HG02610 (cell line): Measurements from ENCODE around the gene CHST8.
"Not testable (repeated sequence)": the region's sequence is repeated elsewhere in the genome, so short reads cannot be mapped to it uniquely, and the experiment has no call there.

Source experiments
- ATAC-seq: cut with Tn5 transposase; IDR thresholded peaks from one replicate; pipeline ENCODE4 v1.9.1; 2021; ENCODE audit warnings: mild to moderate bottlenecking, moderate library complexity; ENCODE audit not compliant: unreplicated experiment

The CHST8 gene

DNA sequence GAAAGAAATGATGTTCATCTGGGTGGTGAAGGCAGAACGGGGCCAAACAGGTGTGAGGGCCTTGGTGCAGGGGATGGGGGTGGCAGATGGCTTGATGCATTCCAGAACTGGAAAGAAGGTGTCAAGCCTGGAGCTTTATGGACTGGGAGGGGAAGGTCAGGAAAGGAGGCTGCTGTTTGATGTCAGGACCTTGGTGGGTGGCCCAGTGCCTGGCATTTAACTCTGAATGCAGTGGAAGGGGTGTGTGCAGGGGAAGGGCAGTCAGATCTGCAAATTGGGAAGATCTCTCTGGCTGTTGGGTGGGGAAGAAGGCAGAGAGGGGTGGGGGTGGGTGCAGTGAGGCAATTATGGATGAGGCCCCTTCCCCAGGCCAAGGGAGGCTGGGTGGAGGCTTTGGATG lies 186.6 kb downstream of the CHST8 start:
- ATAC-seq = no peak

DNA sequence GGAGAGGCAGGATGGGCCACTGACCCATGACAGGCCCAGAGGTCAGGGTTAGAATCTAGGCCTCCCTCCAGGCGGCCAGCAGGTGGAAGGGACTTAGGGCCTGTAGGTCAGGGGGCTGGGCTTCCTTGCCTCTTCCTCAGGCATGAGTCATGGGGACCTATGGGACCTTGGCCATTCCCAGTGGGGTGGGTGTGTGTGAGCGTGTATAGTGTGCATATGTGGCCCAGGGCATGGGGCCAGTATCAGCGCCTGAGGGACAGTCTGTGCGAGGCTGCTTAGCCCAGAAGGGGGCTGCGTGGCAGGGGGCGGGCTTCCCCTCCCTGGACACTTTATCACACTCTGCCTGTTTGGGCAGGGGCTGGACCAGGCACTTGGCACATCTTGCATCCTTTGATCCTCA lies 188.2 kb downstream of the CHST8 start:
- no peak for ATAC-seq

DNA sequence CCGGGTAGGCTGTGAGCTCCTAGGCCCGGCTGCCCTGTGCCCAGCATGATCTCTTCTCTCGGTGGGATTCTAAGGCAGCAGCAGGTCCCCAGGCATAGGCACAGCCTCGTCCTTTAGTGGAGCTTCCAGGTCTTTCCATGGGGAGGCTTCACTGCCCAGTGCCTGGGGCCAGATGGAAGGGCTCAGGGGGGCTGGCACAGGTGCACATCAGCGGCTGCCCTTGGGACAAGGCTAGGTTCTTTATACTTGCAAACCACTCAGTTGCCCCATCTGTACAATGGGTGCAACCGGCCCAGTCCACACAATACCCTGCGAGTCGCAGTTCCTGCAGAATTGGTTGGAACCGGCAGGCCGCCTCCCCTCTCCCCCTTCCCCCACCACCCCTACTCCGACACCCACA lies 189.1 kb downstream of the CHST8 start:
- ATAC-seq = no peak

DNA sequence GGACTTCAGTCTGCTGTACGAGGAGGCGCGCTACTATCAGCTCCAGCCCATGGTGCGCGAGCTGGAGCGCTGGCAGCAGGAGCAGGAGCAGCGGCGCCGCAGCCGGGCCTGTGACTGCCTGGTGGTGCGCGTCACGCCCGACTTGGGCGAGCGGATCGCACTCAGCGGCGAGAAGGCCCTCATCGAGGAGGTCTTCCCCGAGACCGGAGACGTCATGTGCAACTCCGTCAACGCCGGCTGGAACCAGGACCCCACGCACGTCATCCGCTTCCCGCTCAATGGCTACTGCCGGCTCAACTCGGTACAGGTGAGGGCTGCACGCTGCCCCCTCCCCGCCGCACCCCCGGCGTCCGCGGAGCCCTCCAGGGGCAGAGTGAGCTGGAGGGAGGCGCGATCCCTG lies 189.5 kb downstream of the CHST8 start:
- no peak for ATAC-seq

DNA sequence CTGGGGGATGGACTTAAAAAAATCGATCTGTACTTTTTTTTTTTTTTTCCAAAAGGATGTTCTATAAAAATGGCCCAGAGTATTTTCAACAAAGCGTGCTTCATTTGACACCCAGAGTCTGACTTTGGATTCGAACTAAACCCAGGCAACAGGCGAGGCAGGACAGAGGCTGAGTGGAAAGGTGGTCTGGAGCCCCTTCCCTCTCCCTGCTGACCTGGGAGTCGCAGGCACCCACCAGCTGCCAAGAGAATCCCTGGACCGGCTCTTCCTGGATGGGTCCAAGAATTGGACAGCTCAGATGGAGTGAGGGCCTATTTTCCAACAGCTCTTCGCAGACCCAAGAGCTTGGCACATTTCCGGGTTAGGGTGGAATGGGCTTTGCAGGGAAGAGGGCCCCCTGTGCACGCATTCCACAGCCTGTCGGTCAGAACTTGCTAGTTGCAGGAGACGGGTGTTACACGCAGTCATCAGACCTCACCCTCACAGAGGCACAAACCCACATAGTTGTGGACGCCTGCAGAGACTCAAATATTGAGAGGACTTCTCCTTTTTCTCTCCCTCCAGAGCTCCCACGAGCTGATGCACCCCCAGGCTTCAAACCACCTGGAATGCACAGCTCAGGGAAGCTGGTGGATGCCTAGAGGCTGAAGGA lies 190.1 kb downstream of the CHST8 start:
- ATAC-seq = no peak

DNA sequence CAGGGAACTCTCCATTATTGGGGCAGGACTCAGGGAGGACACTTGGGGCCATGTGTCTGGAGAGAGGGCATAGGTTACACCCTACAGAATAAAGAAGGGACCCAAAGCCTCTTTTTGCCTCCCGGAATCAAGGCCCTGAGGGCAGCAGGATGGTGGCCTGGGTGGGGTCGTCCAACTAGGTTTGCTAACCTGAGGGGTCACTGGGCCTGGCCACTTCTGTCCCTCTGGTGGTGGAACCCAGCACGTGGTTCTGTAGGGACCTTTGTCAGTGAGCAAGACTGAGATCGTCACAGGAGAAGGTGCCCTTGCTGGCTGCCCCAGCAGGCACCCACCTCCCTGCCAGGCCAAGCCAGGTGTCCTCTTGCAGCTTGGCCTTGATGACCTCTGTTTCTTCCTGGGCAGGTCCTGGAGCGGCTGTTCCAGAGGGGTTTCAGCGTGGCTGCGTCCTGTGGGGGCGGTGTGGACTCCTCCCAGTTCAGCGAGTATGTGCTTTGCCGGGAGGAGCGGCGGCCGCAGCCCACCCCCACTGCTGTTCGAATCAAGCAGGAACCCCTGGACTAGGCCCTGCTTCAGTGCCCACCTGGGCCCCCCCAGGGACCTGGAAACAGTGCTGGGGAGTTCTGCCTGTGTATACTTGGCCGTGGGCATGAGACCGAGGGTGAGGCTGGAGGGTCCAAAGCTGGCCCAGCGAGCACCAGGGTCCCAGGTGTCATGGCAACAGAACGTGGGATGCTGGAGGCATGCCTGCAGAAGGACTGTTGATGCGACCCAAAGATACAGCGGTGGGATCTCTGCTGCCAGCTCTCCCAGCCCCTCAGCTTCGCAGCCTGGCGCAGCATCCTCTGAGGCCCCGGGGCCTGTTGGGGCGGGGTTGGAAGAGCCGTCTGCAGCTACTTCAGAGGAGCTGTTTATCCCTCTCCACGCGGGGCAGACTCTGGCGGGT lies 190.9 kb downstream of the CHST8 start:
- ATAC-seq = no peak

DNA sequence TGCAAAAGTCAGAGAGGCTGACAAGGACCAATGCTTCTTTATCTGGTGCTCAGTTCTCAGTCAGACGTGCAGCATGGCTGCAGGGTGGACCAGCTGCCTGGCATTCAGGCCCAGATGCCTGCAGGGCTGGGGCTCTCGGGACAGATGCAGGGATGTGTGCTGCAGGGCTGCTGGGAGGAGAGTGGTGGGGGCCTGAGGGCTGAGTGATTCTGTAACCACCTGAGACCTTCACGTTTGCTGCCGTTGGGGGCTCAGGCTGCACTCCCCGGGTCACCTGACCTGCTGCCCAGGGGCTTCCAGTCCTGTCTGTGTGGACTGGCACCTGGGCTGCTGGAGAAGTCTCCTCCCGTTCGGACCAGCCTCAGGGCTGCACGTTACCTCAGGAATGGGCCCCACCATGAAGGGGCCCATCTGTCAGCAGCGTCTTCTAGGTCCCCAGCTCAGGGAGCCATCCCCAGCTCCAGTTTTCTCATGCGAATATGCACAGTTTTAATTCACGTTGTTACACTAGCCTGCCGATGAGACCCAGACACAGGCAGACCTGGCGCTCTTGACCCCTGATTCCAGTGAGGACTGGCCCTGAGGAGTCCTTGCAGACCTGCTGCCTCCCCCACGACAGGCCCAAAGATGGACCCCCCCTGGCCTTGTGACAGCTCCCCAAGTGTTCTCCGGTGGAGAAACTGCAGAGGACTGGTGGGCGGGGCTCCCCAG lies 191.8 kb downstream of the CHST8 start:
- ATAC-seq = no peak

DNA sequence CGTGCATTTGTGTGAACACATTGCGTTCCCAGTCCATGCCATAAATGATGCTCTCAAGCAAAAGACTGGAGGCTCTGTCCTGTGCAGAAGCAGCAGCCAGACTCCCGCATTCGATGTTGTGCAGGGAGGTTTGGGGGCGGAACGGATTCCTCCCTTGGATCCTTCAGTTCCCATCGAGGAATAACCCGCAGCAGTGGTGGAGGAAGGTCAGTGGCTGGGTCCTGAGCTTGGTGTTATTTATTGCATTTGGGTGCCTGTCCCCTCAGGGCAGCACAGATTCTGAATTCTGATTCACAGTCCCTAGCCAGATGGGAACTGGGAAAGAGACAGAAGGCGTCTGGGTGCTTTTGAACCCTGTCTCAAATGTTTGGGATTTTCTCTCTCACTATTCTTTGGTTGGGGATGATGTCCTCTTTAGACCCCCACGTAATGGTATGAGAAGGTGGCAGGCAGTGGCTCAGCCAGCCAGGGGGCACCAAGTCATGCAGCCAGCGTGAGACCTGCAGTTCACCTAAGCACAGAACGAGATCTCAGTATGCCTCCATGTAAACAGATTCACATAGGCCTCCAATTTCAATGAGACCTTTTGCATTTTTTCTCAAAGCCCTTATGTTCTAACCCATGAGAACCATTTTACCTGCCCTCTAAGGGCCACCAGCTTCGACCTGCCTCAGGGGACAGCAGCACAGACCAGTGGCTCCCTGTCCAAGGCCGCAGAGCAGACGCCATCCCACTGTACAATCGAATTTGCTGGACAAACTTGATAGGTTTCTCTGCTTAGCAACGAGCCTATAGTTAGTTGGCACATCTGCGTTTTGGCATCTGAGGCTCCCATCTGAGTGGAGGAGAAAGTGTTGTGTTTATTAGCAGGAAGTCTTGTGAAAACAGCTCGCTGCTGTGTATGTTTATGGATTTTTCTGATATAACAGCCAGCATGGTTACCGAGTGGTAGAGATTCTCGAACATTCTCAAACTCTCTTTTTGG lies 192.7 kb downstream of the CHST8 start:
- no peak for ATAC-seq

DNA sequence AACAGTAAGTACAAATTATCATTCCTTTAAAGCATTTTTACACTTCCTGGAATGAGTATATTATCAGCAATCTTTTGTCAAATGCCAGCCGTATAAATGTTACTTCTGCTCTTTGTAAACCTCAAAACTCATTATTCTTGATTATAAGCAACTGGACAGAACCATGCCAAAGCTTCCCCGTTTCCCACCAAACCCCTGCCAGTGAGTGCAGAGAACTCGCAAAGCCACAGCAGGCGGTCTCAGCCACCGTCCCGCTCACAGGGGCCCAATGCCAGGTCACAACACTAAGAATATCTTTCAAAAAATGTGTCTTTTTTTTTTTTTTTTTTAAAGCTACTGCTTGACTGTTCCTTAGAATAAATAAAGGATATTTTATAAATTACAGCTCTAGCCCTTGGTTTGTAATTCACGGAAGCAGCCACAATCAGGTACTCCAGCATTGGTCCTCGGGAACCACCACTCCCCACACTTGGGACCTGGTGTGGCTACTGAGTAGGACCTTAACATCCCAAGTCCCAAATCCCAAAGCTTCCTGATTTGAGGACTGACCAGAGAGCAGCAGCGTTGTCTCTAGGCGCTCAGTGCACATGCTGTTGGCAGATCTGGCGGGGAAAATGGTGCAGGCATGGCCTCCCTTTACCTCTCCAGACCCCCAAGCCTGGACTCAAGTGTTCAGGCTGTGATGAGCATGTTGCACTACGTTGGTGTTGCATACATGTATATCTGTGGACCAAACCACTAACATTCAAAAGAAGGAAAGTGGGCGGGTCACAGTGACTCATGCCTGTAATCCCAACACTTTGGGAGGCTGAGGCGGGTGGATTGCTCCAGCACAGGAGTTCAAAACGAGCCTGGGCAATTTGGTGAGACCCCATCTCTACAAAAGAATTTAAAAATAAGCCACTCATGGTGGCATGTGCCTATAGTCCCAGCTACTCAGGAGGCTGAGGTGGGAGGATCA lies 193.9 kb downstream of the CHST8 start:
- ATAC-seq = no peak

DNA sequence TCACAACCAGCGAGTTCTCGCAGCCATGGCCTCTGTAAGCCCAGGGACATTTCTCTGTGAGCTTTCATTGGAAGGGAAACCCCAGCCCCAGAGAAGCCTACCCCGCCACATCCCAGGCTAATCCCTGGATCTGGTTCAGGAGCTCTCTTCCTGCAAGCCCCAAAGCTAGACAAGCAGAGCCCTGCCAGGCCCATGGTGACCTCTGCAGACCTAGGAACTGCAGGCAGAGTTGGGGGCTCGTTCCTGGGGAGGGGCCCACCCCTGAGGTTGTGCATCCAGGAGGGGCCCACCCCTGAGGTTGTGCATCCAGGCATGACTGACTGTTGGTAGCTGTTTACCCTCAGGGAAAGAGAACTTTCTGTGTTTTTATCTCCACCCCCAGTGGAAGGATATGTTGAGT lies 196.7 kb downstream of the CHST8 start:
- no peak for ATAC-seq

DNA sequence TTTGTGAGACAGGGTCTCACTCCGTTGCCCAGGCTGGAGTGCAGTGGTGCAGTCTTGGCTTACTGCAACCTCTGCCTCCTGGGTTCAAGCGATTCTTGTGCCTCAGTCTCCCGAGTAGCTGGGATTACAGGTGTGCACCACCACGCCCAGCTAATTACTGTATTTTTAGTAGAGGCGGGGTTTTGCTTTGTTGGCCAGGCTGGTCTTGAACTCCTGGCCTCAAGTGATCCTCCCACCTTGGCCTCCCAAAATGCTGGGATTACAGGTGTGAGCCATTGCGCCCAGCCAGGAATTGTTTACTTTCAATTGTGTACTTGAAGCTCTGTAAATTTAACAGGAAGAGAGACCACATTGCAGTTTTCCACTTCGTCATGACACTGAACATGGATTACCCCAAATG lies 197.3 kb downstream of the CHST8 start:
- not testable (repeated sequence) for ATAC-seq

DNA sequence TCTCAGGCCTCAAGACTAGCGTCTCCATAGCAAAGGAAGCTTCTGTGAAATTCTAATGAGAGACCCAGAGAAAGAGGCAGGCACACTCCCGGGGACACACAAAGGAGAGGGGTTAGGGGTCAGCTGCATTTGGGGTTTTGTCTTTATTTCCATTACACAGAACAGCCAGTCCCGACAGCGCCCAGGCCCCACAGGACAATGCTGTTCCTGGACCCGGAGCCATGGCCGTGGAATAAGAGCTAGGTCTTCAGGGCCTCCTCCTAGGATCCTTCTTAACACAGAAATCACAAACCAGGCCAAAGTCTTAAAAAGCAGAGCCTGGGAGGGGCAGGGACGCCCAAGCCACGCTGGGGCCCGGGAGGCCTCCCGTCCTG lies 197.7 kb downstream of the CHST8 start:
- no peak for ATAC-seq

DNA sequence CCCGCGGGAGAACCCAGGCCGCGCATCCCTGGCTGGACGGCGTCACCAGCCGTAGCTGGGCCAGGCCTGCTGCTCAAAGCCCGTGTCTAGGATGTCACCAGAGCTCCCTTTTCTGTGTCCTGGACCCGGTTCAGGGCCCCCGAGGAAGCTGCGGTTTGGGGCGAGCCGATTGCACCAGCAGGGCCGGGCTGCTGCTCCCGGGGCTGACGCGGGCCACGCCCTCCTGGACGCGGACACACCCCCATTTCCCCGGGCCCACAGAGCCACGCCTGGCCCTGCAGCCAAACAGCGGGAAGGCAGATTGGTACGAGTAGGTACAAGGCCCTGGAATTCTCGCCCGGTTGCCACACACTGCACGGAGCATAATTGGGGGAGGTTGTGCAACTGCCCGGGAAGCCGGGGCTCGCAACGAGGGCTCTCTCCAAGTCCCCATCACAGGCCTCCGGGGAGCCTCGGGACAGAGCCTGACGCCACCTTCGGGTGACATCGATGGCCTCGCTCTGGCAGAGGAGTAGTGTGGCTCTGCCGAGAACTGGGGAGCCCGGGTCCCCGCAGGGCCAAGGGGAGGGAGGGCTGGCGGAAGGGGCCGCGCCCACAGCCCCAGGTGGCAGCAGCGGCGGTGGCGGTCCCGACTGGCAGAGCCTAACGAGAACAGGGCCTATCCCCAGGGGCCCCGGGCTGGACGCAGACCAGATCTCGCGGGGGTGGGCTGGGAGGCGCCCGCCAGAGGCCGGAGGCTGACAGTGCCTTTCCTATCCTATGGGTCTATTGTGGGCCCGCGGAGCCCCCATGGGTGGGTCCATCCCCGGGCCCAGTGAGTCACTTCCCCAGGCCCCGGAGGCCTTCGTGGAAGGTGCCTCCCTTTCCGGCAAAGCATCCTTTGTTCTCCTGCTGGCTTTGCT lies 198.4 kb downstream of the CHST8 start:
- no peak for ATAC-seq

DNA sequence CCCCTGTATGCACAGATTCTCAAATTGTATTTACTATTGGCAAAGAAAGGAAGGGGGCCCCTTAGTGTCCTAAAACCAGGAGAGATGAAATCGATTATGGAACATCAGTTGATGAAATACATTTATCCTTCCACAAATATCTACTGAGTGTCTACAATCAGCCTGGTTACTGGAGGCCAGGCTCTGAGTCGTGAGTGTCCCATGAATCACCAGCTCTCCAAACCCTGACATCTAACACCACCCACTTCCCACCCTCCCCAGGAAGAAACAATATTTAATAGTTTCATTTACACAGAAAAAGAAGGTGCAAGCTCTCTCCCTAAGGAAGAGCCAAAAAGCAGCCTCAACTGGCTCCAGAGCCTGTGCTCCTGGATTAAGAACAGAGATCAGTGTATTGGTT lies 200.1 kb downstream of the CHST8 start:
- no peak for ATAC-seq
